T-helper 1 cell (primary cell): ENCODE measurements around the gene SERPING1.

Source experiments
- DNase-seq, 5 donors: peaks; one replicate each; pipeline ENCODE4 v3.0.0-alpha.2; 2012 to 2020

Gene SERPING1

GRCh38 chr11:57656885-57657193 is 59.4 kb downstream of the SERPING1 start:
- no peak for DNase-seq

DNA sequence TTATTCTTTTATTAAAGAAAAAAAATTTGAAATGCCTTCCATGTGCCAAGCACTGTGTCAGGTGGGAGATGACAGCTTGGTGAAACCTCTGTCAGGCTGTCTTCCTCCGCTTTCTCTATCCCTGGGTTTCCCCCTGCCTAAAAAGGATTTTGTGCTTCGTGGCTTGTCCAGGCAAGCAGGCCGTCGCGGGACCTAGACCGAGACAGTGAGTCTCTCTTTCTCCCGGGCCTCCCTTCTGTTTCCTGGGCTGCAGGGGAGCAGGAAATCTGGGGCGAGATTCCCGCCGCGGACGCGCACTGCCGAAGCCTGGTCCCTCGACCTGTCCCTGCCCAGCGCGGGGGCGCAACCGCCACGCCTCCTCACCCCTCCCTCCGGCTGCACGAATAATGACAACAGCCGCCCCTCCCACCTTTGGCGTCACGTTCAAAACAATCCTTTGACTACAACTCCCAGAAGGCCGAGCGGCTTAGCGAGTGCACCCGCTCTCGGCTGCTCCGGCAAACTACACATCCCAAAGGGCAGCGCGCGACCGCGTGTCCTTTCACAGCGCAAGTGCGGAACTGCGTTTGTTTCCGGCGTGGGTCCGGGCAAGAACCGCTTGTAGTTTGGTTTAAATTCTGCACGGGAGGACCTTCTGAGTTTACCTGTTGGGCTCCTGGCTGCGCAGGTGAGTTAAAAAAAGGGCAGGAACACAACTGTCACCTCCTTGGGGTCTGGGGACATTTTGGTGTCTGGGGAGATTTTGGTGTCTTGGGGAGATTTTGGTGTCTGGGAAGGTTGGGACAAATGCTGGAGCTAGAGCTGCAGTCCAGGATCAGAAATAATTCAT is 59.9 kb downstream of the SERPING1 start, which contains the start of gene CLP1:
Gene CLP1 (plus strand): TSS at position 569 of the 829 bp plus-strand sequence. CDS start 1,715 bp downstream, outside the sequence.
- DNase-seq, result peak; percentile 97 to 99 (median 98)

- DNase-seq, result no peak
These were observed 60.5 kb downstream of the SERPING1 start for GRCh38 chr11:57658023-57658361.

DNA sequence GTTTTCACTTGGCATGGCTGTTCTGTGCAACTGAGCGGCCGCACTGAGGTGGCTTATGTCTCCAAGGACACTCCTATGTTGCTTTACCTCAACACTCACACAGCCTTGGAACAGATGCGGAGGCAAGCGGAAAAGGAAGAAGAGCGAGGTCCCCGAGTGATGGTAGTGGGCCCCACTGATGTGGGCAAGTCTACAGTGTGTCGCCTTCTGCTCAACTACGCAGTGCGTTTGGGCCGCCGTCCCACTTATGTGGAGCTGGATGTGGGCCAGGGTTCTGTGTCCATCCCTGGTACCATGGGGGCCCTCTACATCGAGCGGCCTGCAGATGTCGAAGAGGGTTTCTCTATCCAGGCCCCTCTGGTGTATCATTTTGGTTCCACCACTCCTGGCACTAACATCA is 62.2 kb downstream of the SERPING1 start:
- no peak for DNase-seq

GRCh38 chr11:57662893-57663292 is 65.4 kb downstream of the SERPING1 start:
- DNase-seq, result peak in 1 of 5 donors; percentile 10

DNA sequence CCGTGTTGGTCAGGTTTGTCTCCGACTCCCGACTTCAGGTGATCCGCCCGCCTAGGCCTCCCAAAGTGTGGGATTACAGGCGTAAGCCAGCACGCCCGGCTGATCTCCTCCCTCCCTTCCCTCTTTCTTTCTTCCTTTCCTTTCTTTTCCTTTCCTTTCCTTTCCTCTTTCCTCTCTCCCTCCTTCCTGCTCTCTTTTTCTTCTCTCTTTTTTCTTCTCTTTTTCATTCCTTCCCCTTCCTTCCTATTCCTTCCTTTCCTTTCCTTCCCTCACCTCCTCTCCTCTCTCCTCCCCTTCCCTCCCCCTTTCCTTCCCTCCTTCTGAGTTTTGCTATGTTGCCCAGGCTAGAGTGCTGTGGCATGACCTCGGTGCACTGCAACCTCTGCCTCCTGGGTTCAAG is 66.5 kb downstream of the SERPING1 start:
- DNase-seq, result no peak
